ENCODE results near the gene PACRG.

- TF ChIP-seq ATF3 (IDR thresholded peaks at IDR 0.05): no peak
- TF ChIP-seq RAD21 (IDR thresholded peaks at IDR 0.05): no peak
- no peak for TF ChIP-seq CTCF (IDR thresholded peaks at IDR 0.05; ENCODE audit: low read depth, low read length, missing input control)
- no peak for TF ChIP-seq GABPA (IDR thresholded peaks at IDR 0.05 in 1 of 2, conservative IDR thresholded peaks at IDR 0.05 in 1 of 2)
- TF ChIP-seq YY1 (IDR thresholded peaks at IDR 0.05): no peak
- TF ChIP-seq REST (IDR thresholded peaks at IDR 0.05): no peak
- no peak for TF ChIP-seq JUND (IDR thresholded peaks at IDR 0.05)
- TF ChIP-seq TAF1 (conservative IDR thresholded peaks at IDR 0.05): no peak
- TF ChIP-seq RXRA (IDR thresholded peaks at IDR 0.05): no peak
- no peak for TF ChIP-seq ZBTB33 (IDR thresholded peaks at IDR 0.05)
- TF ChIP-seq MAX (IDR thresholded peaks at IDR 0.05): no peak
- no peak for TF ChIP-seq EGR1 (IDR thresholded peaks at IDR 0.05; ENCODE audit: low read depth in 2 of 2)
Observed at GRCh38 chr6:162943369-162943768, 215.6 kb downstream of the PACRG start.
